Left colon (tissue), 2 donors: ENCODE measurements around the gene MCM10. TPM values are rescaled to one million over a fixed set of nuclear protein-coding genes. Genes with fewer than 3 reads are reported as not detected.
A peak's percentile ranks its signal among the peaks of the same experiment; 100 is the strongest.
"Not testable (repeated sequence)": the region's sequence is repeated elsewhere in the genome, so short reads cannot be mapped to it uniquely, and the experiment has no call there.

ENCODE experiments used
- ATAC-seq: fragments of 200-7000 bp; cut with Tn5 transposase; one replicate; pipeline ENCODE4 v1.9.1; 2020; ENCODE audit warnings: mild to moderate bottlenecking, moderate library complexity
- DNase-seq, 2 donors: peaks; one replicate each; pipeline ENCODE4 v3.0.0-alpha.2; 2020
- intact Hi-C, 2 donors: fragments of 100-400 bp; cut with DNase I in 1 of 2; cut with micrococcal nuclease in 1 of 2; formaldehyde crosslinking; loops; one replicate each; pipeline versions ENCODE4 v1.11.2 to v1.14.0; 2022; cut with DNase I, micrococcal nuclease
- long read RNA-seq: library from polyadenylated mRNA; unstranded; transcript quantifications from one replicate; pipeline ENCODE4 v2.0.0, GENCODE V29; 2021
- total RNA-seq, 2 donors: library from RNA; stranded (reverse); fragmentation: NEBNext Ultra II Directional; extraction: Animal tissue kit (Norgen Biotek cat#: 25700); gene quantifications; one replicate each; pipeline ENCODE4 v1.2.1, GENCODE V29; 2021
- donor health status: DM: no; HTN: no; CAD: no.
- donor health status: DM: yes; HTN: yes; CAD: no.

MCM10 gene
- total RNA-seq: 1 to 10 TPM; 1.9 to 5.0 TPM
- long read RNA-seq, full-length matches to known transcripts: 1 of 4 reads
- long read RNA-seq, partial matches to known transcripts: 2 of 4 reads
- long read RNA-seq, other reads (novel, unspliced or antisense): 1 of 4 reads

- ATAC-seq (peak; percentile 99), DNase-seq (peak; percentile 99)
- intact Hi-C loops: loop anchor here in 1 of 2 donors (10.0 kb wide), 1 partner anchor 134 kb away; no protein-coding TSS in a partner anchor
Observed at GRCh38 chr10:13160934-13161856, at the start of gene MCM10. Gene MCM10, plus strand, starts transcription at chr10:13161558. Its CDS starts 2,645 bp downstream, at chr10:13164203.

DNA sequence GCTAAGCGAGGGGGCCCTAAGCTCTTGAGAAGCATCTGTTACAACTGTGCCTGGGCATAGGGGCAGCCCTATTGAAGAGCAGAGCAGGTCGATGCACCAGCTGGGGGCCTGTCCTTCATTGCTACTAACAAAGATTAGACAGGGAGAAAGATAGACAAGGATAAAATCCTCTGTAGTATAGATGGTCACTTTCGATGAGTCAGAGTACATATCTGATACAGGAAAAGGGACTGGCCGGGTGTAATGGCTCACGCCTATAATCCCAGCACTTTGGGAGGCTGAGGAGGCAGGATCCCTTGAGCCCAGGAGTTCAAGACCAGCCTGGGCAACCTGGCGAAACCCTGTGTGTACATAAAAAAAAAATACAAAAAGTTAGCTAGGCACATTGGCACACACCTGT, 47.8 kb upstream of the MCM10 start:
- intact Hi-C loops: no loop called here
- ATAC-seq (no peak), DNase-seq (no peak)

- ATAC-seq (peak; percentile 92), DNase-seq (peak; percentile 53 to 68)
- intact Hi-C loops: no loop called here
Observed at GRCh38 chr10:13115832-13116803, 45.2 kb upstream of the MCM10 start.

- DNase-seq (no peak), ATAC-seq (no peak)
- intact Hi-C loops: no loop called here
Observed at GRCh38 chr10:13117841-13118783, 43.2 kb upstream of the MCM10 start.

DNA sequence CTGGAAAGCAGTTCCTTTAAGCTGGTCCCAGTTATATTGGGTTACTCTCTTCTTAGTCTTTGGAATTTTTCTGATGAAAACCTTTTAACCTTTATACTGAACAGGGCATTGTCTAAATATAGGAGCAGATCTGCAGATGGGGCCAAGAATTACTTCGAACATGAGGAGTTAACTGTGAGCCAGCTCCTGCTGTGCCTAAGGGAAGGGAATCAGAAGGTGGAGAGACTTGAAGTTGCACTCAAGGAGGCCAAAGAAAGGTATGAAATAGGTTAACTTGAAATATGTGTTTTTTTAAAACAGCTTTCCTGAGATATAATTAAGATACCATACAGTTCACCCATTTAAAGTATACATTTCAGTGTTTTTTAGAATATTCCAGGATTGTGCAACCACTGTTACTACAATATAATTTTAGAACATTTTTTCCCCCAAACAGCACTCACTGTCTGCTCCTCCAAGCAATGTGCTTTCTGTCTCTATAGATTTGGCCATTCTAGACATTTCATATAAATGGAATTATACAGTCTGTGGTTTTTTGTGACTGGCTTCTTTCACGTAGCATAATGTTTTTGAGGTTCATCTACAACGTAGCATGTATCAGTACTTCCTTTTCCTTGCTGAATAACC, 42.5 kb upstream of the MCM10 start:
- ATAC-seq: no peak
- intact Hi-C loops: no loop called here

GRCh38 chr10:13120786-13121499, 40.4 kb upstream of the MCM10 start:
- no peak for ATAC-seq
- no peak for DNase-seq
- intact Hi-C loops: no loop called here

More for the DNA sequence above, 42.5 kb upstream of the MCM10 start:
- no peak for DNase-seq

DNA sequence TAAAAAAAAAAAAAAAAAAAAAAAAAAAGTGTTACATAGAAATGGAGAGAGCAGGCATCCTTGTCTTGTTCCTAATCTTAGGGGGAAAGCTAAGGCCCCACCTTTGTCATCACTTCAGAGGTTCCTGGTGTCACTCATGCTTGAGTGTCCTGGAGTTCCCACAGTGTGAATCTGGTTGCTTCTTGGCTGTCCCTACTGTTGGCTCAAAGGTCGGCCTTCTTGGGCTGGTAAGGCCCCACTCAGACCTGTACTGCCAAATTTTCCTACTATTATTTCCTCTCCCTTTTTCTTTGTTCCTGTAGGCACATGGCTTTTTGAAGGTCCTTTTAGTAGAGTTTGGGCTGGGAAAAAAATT, 39.9 kb upstream of the MCM10 start:
- intact Hi-C loops: no loop called here
- ATAC-seq: no peak
- DNase-seq: no peak

DNA sequence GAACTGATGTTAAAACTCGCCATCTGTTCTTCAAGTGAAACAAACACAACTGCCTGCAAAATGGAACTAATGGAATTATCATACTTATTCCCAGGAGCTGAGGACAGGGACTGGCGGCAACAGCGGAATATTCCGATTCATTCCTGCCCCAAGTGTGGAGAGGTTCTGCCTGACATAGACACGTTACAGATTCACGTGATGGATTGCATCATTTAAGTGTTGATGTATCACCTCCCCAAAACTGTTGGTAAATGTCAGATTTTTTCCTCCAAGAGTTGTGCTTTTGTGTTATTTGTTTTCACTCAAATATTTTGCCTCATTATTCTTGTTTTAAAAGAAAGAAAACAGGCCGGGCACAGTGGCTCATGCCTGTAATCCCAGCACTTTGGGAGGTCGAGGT, 24.7 kb upstream of the MCM10 start:
- intact Hi-C loops: no loop called here
- ATAC-seq (no peak), DNase-seq (no peak)

DNA sequence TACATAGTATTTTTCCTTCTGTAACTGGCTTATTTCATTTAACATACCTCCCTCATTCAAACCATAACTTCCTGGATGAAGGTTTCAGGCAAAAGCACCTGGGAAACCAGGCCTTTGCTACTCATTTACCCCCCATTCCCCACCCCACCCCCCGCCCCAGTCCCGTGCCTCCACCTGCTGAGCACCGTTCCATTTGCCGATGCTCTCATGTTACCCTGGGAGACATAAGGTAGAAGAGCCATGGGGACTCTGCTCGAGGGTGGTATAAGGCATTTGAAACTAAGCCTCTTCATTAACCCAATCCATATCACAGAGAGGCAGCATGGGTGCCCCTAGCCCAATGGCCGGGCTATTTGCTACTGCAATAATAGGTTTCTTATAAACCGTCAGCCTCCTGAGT, 22.2 kb upstream of the MCM10 start:
- no peak for ATAC-seq
- no peak for DNase-seq
- intact Hi-C loops: no loop called here

- ATAC-seq (no peak), DNase-seq (no peak)
- intact Hi-C loops: no loop called here
Observed at GRCh38 chr10:13139676-13140075, 21.7 kb upstream of the MCM10 start.

DNA sequence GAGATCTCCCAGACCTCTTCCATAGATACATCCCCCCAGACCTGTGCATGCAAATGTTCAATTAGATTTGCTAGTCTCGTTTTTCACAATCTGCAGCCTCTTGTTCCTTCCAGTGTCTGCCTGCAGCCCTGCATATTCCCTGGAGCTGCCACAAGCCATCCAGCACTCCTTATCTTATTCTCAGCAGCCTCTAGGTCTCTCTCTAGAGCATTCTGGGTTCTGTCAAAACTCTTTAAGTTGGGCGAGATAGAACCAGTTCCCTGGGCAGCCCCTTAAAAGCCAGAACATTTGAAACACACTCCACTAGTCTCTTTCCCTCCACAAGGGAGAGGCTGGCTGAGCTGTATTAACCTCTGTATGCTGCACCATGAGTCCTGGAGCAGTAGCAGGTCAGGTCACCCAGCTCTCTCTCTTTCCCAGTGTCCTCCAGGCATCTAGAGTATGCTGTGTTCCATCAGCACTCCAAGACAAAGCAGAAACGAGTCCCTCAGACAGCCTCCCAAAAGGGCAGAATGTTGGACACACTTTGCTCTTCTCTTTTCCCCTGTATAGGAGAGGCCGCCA, 20.6 kb upstream of the MCM10 start:
- intact Hi-C loops: no loop called here
- DNase-seq (no peak), ATAC-seq (no peak)

- ATAC-seq: no peak
- intact Hi-C loops: no loop called here
- DNase-seq: no peak
Observed at GRCh38 chr10:13143766-13144165, 17.6 kb upstream of the MCM10 start.

GRCh38 chr10:13144814-13145213, 16.5 kb upstream of the MCM10 start:
- intact Hi-C loops: no loop called here
- DNase-seq (no peak), ATAC-seq (no peak)

DNA sequence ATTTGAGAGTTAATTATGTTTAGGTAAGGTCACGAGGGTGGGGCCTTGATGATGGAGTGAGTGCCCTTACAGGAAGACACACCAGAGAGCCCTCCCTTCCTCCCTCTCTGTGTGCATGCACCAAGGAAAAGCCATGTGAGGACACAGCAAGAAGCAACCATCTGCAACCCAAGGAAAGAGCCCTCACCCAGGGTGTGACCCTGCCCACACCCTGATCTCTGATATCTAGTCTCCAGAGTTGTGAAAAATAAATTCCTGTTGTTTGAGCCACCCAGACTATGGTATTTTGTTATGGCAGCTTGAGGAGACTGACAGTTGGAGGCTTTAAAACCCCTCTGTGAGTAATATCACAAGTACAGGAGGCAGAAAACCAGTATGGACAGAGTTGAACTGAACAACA, 15.0 kb upstream of the MCM10 start:
- no peak for DNase-seq
- peak; percentile 34 for ATAC-seq
- intact Hi-C loops: no loop called here

DNA sequence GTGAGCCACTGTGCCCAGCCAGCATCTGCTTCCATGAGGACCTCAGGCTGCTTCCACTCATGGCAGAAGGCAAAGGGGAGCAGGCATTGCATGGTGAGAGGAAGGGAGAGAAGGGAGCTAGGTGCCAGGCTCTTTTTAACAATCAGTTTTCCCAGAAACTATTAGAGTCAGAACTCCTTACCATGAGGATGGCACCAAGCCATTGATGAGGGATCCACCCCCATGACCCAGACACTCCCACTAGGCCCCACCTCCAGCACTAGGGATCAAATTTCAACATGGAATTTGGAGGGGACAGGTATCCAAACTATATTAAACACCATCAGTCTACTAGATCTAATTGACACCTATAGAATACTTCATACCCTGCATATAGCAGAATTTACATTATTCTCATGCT, 14.2 kb upstream of the MCM10 start:
- intact Hi-C loops: no loop called here
- no peak for DNase-seq
- no peak for ATAC-seq

- intact Hi-C loops: no loop called here
- no peak for ATAC-seq
- DNase-seq: no peak
Observed at GRCh38 chr10:13152296-13152695, 9.1 kb upstream of the MCM10 start.

GRCh38 chr10:13155860-13156259, 5.5 kb upstream of the MCM10 start:
- DNase-seq, ATAC-seq, intact Hi-C loops: not testable (repeated sequence)
